NCI-H146 treated with DMSO at 0.1 percent for 48 hours (cell line): ENCODE measurements around the gene OVOL2.
"Not testable (repeated sequence)": the region's sequence is repeated elsewhere in the genome, so short reads cannot be mapped to it uniquely, and the experiment has no call there.

Experiments
- DNase-seq: peaks from one replicate; lab custom pipeline; 2025; ENCODE audit not compliant: unreplicated experiment; lab: John Stamatoyannopoulos, UW

Gene OVOL2

DNA sequence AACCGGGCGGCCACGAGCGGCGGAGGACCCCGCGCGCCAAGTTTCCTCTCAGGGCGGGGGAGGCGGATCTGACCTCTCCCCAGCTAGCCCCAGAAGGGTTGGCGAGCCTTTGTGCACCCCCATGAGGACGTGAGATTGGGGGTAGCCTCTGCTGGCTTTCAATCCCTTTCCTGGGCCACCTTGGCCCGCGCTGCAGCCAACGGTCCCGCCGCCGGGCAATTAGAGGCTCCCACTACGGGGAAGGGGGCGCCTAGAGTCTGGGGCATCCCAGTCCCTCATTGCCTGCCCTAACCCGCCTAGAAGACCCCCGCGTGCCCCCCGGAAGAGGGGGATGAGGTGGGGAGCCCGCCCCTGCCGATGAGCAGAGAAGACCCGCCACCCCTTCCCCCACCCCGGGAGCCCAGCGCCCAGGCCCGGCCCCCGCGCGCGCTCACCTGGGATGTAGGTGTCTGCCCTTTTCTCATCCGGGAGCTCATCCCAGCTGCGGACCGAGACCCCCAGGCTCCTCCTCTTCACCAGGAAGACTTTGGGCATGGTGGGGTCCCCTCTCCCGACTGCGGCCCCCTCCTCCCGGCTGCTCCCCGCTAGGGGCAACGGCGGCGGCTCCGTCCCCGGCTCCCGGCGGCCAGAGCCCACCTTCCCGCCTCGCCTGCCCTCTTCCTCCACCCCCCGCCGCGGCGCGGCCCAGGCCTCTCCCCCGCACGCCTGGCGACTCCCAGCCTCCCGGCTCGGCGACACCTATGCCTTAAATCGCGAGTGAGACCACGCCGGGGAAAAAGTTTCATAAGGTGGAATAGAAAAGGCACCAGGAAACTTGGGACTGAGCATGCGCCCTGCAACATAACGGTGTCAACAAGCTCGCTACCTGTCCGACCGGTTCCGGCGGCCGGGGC, at the start of gene OVOL2:
TSS of gene OVOL2 (minus strand) at position 816 of the 893 bp plus-strand sequence. CDS start at position 534, 282 bp downstream.
- DNase-seq: peak; percentile 69

DNA sequence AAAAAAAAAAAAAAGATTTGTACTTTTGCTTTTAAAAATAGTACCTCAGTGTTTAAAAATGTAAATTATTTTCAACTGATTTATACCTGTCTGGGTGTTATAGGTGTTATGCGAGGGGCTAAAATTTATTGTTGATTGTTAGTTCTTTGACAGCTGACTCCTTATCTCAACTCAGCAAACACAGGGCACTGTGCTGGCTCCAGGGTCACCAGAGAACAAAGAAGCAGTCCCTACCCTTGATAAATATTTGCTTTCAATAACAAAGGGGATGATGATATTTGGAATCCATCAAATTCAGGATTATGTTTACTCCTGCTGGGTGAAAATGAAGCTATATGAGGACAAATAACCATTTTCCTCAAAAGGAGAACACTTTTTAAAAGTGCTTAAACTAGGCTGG, 45.8 kb upstream of the OVOL2 start:
- DNase-seq: peak; percentile 95

DNA sequence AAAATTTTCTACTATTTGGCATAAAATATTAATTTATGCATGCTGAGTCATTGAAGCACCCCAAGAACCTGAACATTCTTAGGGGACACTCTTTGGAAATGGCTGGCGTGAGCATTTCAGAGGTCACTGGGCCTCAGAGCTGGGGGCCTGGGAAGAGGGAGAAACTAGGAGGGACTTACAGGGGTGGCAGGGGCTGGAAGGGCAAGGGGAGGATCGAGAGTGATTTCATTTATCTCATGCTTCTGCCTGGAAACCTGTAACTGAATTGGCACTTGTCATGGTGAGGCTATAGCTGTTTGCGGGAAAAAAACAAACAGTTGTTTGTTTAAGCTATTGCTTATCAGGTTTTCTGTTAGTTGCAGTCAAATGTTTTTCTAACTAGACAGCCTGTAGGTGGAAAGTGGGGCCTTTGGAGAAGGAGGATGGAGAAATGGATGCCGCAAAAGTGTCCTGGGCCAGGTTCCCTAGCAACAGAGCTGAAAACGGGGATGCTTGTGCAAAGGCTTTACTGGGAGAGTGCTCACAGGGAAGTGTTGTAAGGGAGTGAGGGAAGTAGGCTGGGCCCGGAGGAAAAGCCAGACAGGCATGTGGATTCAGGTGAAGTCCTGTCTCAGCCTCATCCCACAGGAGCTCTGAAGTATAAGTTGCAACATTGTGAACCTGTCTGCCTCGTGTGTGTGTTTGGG, 43.6 kb upstream of the OVOL2 start:
- no peak for DNase-seq

DNA sequence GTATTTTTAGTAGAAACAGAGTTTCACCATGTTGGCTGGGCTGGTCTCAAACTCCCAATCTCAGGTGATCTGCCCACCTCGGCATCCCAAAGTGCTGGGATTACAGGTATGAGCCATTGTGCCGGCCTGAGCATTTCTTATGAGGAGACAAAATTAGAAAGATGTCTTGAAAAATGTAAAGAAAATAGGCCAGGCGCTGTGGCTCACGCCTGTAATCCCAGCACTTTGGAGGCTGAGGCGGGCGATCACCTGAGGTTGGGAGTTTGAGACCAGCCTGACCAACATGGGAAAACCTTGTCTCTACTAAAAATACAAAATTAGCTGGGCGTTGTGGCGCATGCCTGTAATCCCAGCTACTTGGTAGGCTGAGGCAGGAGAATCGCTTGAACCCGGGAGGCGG, 42.9 kb upstream of the OVOL2 start:
- DNase-seq: not testable (repeated sequence)

DNA sequence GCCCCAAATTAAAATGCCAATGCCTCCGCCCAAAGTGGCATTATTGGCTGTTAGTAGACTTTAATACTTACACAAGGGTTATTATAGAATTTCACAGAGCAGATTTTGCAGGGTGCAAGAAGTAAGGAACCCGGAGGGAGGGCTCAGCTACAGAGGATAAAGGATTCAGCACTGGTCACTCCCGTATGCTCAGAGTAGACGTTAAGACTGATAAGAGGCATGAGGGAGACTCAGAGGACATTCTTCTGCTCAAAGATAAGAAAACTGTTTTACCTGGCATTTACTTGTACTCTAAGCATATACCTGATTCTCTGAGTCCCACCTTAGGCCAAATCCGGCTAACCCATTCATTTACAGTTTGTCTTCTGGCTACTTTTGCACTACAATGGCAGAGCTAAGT, 36.5 kb upstream of the OVOL2 start:
- DNase-seq: no peak

DNA sequence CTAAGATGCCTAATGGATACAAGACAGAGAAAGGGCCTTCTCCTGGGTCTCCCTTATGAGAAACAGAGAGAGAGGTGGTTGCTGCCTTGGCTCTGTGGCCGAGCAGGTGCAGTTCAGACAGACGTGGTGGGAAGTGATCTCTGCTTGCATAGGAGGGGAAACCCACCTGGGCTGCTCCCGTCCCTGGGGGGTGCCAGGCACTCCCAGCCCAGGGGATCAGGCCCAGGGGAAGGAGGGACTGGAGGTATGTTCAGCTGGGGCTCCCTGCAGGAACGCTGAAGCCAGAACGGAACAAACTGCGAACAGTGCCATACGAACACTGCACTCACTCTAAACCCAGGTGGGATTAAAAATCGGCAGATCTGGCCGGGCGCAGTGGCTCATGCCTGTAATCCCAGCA, 35.7 kb upstream of the OVOL2 start:
- no peak for DNase-seq

DNA sequence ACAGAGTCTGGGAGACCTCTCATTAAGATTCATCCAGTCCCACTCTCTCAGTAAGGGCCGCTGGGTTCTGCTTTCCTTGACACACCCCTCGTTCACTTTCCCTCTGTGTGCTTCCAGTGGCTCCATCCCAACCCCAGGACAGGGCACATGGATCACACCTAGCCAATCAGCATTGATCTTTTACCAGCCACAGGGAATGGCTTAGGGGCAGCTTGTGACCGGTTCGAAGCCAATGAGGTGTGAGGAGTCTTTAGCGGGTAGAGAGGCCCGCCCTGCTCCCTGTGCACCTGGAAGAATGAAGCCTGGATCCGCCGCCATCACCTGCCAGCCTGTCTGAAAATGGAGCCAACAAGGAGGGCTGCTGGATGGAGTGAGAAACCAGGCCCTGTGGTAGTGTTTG, 35.2 kb upstream of the OVOL2 start:
- no peak for DNase-seq

DNA sequence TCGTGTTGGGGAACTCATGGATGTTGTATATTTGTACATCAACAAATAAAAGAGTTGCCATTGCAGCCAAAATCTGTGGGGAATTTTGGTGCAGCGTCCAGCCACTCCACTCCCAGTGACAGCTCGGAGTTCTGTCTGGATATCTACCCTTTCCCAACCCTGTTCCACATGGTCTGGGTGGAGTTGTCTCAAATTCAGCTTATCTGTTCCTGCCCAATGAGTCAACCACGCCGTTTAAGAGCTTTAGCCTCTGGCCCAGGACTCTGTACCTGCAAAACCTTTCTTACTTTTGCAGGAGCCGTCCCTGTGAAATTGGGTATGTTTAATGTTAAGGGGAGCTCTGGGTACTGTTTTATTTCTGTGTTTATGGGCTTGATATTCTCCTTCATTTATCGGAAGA, 33.9 kb upstream of the OVOL2 start:
- no peak for DNase-seq

DNA sequence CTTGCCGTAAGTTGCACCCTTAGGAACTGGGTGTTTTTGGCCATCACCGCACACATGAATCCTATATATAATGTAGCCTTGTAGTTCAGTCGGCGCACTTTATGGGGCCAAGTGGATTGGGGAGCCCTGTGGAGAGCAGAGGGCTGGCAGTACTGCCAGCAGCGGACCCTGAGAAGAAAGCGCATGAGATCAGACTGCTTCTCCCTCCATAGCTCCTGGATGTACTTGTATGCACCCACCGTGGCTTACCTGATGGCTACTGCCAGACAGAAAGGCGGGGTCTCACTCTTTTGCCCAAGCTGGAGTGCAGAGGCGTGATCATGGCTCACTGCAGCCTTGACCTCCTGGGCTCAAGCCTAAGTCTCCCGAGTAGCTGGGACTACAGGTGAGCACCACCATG, 32.8 kb upstream of the OVOL2 start:
- no peak for DNase-seq

DNA sequence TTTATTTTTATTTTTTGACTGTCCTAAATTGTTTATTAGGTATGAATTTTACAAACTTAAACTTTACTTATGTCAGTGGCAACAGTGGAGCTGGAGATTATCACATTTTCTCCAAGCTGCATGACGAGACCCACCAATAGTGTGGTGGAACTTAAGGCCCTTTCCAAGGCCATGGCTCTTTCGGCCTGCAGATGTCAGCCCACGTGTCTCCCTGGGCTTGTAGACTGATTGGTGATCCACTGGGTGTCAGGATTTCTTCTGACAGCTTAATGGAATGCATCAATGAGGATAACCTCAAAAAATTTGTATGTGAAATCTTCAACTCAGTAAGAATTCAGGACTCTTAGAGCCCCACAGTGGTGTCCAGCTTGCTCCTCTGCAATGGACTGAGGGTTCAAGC, 32.3 kb upstream of the OVOL2 start:
- DNase-seq: no peak

DNA sequence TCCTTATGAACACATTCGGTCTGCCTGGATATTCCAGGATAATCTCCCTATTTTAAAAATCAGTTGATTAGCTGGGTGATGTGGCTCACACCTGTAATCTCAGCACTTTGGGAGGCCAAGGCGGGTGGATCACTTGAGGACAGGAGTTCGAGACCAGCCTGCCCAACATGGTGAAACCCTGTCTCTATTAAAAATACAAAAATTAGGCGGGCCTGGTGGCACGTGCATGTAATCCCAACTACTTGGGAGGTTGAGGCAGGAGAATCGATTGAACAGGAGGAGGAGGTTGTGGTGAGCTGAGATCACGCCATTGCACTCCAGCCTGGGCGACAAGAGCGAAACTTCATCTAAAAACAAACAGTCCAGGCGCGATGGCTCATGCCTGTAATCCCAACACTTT, 31.1 kb upstream of the OVOL2 start:
- DNase-seq: not testable (repeated sequence)

DNA sequence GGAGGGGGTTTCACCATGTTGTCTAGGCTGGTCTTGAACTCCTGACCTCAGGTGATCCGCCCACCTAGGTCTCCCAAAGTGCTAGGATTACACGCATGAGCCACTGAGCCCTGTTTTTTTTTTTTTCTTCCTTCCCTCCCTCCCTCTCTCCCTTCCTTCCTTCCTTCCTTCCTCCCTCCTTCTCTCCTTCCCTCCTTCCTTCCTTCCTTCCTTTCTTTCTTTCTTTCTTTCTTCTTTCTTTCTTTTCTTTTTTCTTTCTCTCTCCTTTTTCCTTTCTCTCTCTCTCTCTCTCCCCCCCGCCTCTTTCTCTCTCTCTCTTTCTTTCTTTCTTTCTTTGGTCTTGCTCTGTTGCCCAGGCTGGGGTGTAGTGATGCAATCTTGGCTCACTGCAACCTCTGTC, 30.6 kb upstream of the OVOL2 start:
- not testable (repeated sequence) for DNase-seq

DNA sequence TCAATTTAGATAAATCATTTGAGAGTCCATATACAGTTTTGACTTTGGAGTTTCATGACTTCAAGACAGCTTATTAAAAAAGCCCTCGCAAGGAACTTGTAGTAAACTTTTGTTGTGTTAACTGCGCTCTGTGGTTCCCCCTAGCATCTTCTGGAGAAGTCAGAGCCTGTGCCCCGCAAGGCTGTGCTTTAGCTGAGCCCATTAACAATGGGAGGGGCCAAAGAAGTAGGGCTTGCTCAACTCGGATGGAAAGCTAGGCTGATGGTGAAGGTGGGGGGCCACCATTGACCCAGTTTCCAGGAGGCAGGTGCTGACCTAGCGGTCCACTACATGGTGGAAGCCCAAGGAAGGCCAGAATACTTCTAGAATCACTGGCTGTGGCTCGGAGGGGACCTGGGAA, 29.3 kb upstream of the OVOL2 start:
- no peak for DNase-seq

DNA sequence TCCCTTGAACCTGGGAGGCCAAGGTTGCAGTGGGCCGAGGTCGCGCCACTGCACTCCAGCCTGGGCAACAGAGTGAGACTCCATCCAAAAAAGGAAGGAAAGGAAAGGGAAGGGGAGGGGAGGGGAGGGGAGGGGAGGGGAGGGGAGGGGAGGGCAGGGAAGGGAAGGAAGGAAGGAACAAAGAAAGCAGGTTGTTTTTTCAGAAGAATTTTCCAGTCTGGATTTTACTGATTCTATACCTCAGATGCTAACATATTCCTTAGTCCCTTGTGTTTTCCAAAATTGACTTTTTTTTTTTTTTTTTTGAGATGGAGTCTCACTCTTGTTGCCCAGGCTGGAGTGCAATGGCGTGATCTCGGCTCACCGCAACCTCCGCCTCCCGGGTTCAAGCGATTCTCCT, 23.1 kb upstream of the OVOL2 start:
- DNase-seq: not testable (repeated sequence)

DNA sequence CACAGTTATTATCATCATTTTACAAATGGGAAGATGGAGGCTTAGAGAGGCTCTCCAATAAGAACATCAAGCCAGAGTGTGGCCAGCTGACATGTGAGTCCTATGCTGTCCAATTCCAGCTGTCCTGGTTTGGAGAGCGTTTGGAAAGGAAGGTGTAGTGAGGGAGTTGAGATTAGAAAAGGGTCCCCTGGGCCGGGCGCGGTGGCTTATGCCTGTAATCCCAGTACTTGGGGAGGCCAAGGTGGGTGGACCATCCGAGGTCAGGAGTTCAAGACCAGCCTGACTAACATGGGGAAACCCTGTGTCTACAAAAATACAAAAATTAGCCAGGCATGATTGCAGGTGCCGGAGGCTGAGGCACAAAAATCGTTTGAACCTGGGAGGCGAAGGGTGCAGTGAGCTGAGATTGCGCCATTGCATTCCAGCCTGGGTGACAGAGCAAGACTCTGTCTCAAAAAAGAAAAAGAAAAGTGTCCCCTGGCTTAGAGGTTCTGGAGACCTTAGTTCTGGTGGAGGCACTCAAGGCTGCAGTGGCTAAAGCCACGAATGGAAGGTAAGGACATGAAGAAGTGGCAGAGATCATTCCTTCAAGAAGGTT, 22.1 kb upstream of the OVOL2 start:
- no peak for DNase-seq

DNA sequence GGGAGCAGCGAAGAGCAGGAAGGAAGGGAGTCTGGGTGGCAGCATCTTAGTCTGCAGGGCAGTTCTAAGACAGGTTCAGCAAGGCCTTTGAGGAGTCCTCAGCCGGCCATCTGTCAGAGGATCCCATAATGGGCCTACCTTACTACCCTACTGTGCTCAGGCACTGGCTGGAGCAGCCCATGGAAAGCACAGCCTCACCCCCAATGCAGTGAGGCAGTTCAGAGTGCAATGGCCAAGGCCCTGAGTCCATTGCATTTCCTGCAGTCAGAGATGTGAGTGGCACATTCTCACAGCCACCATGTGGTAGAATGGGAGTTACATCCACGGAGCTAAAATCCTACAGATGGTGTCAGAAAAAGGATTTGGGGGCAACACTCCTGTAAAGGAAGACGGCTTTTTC, 19.4 kb upstream of the OVOL2 start:
- no peak for DNase-seq

DNA sequence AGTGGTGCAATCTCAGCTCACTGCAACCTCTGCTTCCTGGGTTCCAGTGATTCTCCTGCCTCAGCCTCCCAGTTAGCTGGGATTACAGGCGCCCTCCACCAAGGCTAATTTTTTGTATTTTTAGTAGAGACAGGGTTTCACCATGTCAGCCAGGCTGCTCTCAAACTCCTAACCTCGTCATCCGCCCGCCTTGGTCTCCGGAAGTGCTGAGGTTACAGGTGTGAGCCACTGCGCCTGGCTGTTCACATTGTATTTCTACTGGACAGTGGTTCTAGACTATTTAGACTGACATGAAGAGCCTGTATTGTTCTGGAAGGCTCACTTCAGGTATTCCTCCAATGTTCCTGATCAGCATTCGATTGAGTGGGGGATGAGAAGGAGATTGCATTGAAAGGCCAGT, 14.8 kb upstream of the OVOL2 start:
- no peak for DNase-seq

DNA sequence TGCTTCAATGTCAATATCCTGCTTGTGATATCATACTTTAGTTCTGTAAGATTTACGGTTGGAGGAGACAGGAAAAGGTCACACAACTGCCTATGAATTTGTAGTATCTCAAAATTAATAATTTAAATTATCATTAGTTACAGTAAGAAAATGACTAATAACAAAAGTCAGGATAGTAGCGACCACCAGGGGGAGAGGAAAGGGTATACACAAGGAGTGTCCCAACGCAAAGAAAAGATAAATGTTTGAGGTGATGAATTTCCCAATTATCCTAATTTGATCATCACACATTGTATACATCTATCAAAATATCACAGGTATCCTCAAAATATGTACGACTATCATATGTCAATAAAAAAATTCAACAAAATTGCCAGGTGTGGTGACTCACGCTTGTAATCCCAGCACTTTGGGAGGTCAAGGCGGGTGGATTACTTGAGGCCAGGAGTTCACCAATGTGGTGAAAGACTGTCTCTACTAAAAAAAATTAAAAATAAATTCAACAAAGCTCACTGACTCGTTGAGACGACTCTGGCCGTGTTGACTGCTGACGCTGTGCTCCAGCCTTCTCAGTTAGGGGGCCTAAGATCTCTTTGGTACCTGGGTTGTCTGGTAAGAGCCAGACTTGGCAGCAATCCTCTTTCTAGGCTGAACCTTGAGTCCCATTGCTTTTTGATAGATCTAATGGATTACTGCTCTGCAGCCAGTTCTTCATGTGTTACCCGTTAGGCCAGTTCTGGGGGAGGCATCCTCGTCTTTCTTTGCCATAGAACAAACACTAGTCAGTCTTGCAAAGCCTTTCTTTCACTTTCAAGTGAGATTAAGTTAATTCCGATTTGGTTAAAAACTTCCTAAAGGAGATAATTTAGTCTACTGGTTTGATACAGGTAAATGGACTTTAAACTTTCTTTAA, 9.0 kb upstream of the OVOL2 start:
- no peak for DNase-seq

DNA sequence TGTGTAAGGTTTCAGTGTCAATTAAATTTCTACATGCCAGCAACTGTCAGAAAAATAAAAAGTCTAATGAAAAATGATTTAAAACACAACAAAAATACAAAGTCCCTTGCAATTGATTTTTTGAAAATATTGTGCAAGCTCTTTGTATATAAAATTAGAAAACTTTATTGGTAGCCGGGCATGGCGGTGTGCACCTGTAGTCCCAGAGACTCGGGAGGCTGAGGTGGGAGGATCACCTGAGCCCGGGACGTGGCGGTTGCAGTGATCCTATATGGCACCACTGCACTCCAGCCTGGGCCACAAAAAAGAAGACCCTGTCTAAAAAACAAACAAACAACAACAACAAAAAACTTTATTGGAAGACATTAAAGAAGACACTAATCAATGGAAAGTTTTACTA, 6.0 kb upstream of the OVOL2 start:
- DNase-seq: no peak

DNA sequence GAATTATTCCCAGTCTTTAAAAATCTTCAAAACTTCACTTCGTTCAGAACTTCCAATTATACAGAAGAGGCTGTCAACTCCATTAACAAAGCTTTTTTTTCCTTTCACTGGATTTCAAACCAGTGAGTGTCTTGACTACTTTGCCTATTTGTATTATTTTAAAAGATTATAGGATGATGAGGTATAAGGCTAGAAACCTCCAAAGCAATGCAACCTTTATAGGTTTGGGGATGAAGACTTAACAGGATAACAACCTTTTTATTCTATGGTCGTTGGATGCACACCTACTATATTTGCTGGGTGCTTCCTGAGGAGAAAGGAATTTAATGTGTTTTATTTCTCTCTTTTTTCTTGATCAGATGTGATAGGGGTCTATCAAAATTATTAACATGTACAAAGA, 1.9 kb upstream of the OVOL2 start:
- DNase-seq: no peak
